Thyroid gland (tissue), 4 donors: ENCODE results near the gene DMXL1. TPM values are rescaled to one million over a fixed set of nuclear protein-coding genes. Genes with fewer than 3 reads are reported as not detected.

Source experiments
- DNase-seq, 2 donors: peaks; one replicate each; pipeline ENCODE4 v3.0.0-alpha.2; 2019
- H3K27ac ChIP-seq, 3 donors: fragments of 200-600 bp; sonication (generic); 1 replicate in 2 of 3; 2 replicates in 1 of 3; pipeline ENCODE4 v1.5.1; 2016 to 2019; ENCODE audit warnings: mild to moderate bottlenecking in 1 of 3, moderate library complexity in 1 of 3
- H3K27me3 ChIP-seq: fragments of 200-600 bp; sonication (generic); one replicate; pipeline ENCODE4 v1.5.1; 2019
- H3K36me3 ChIP-seq, 2 donors: fragments of 200-600 bp; sonication (generic); one replicate each; pipeline ENCODE4 v1.5.1; 2016 to 2019
- H3K4me1 ChIP-seq, 2 donors: fragments of 200-600 bp; sonication (generic); one replicate each; pipeline ENCODE4 v1.5.1; 2017 to 2019
- H3K4me3 ChIP-seq, 3 donors: fragments of 200-600 bp; sonication (generic); replicated peaks in 1 of 3; 1 replicate in 2 of 3; 2 replicates in 1 of 3; pipeline ENCODE4 v1.5.1; 2016; ENCODE audit warnings: mild to moderate bottlenecking in 1 of 3
- H3K9me3 ChIP-seq: fragments of 200-600 bp; sonication (generic); one replicate; pipeline ENCODE4 v1.5.1; 2017
- CTCF ChIP-seq, 6 experiments: fragments of 200-600 bp in 3 of 6; fragments of 450-650 bp in 3 of 6; sonication (generic) in 3 of 6; IDR thresholded peaks; one replicate each; pipeline ENCODE4 v1.5.1; 2016 to 2019; ENCODE audit warnings: antibody characterized with exemption in 6 of 6, mild to moderate bottlenecking in 2 of 6, inconsistent platforms in 1 of 6, moderate library complexity in 1 of 6
- POLR2A ChIP-seq, 2 donors: fragments of 450-650 bp; IDR thresholded peaks; one replicate each; pipeline ENCODE4 v1.6.1; 2017; ENCODE audit warnings: antibody characterized with exemption in 2 of 2, mild to moderate bottlenecking in 2 of 2, moderate library complexity in 1 of 2
- whole genome bisulfite sequencing, 2 donors: methylation state at CpG; one replicate each; pipeline ENCODE4 v1.1.5; 2017; 5-methylcytosine and 5-hydroxymethylcytosine counted together
- intact Hi-C: fragments of 100-400 bp; cut with DNase I; formaldehyde crosslinking; loops from one replicate; pipeline ENCODE4 v1.15.1; 2023
- total RNA-seq, 4 donors: library from RNA; depleted of rRNA; stranded (reverse); fragments of >200 nt; gene quantifications; one replicate each; pipeline ENCODE4 v1.2.3, GENCODE V29; 2016

The DMXL1 gene
- total RNA-seq, 4 donors from 2014 or later, result 90.8 to 158 (median 95.4) TPM

GRCh38 chr5:119080936-119081335, 10.0 kb downstream of the DMXL1 start:
- no peak overlapping the region for H3K4me3 ChIP-seq
- no peaks in the 10 kb centered on the region for H3K36me3 ChIP-seq
- peaks cover 15 to 21% of the 10 kb centered on the region in 2 donors for H3K4me1 ChIP-seq
- H3K27me3 ChIP-seq, result no peaks in the 10 kb centered on the region
- WGBS, 2 donors, result 65 to 78% methylated on average over 1 of the region's 1 CpG
- intact Hi-C loops, result no loop called here
- no peak for DNase-seq
- TF ChIP-seq CTCF (IDR thresholded peaks at IDR 0.05), result no peak
- TF ChIP-seq POLR2A (IDR thresholded peaks at IDR 0.05), result no peak
- H3K27ac ChIP-seq, result no peak overlapping the region
- H3K9me3 ChIP-seq, result no peaks in the 10 kb centered on the region

GRCh38 chr5:119082691-119083090, 11.8 kb downstream of the DMXL1 start:
- Histone ChIP-seq H3K4me3 (no peak overlapping the region), H3K27me3 (no peaks in the 10 kb centered on the region), H3K9me3 (no peaks in the 10 kb centered on the region), H3K36me3 (no peaks in the 10 kb centered on the region), H3K4me1 (peaks cover 8 to 21% of the 10 kb centered on the region in 2 donors), H3K27ac (no peak overlapping the region)
- WGBS, 2 donors, result 94 to 96% methylated on average over 3 of the region's 3 CpGs
- no peak for TF ChIP-seq POLR2A (IDR thresholded peaks at IDR 0.05)
- TF ChIP-seq CTCF (IDR thresholded peaks at IDR 0.05), result no peak
- intact Hi-C loops, result no loop called here
- no peak for DNase-seq

- no peaks in the 10 kb centered on the region for H3K36me3 ChIP-seq
- no peak for DNase-seq
- H3K4me3 ChIP-seq, result no peak overlapping the region
- H3K27me3 ChIP-seq, result no peaks in the 10 kb centered on the region
- H3K4me1 ChIP-seq, result peaks cover 6 to 21% of the 10 kb centered on the region in 2 donors
- 96 to 97% methylated on average over 3 of the region's 3 CpGs for WGBS, 2 donors
- intact Hi-C loops, result no loop called here
- H3K27ac ChIP-seq, result no peak overlapping the region
- TF ChIP-seq POLR2A (IDR thresholded peaks at IDR 0.05) (no peak), CTCF (IDR thresholded peaks at IDR 0.05) (no peak)
- no peaks in the 10 kb centered on the region for H3K9me3 ChIP-seq
These were observed 12.8 kb downstream of the DMXL1 start for GRCh38 chr5:119083679-119084078.

- 57 to 67% methylated on average over 2 of the region's 2 CpGs for WGBS, 2 donors
- intact Hi-C loops, result no loop called here
- Histone ChIP-seq H3K36me3 (no peaks in the 10 kb centered on the region), H3K27ac (no peak overlapping the region), H3K27me3 (no peaks in the 10 kb centered on the region), H3K9me3 (no peaks in the 10 kb centered on the region), H3K4me1 (no peaks in the 10 kb centered on the region), H3K4me3 (no peak overlapping the region)
- no peak for DNase-seq
- no peak for TF ChIP-seq CTCF (IDR thresholded peaks at IDR 0.05)
- no peak for TF ChIP-seq POLR2A (IDR thresholded peaks at IDR 0.05)
These were observed 17.6 kb downstream of the DMXL1 start for GRCh38 chr5:119088438-119088837.

GRCh38 chr5:119095611-119096010, 24.7 kb downstream of the DMXL1 start:
- intact Hi-C loops, result no loop called here
- no peak overlapping the region for H3K27ac ChIP-seq

More at GRCh38 chr5:119095611-119096010, 24.7 kb downstream of the DMXL1 start:
- H3K27me3 ChIP-seq, result no peaks in the 10 kb centered on the region
- TF ChIP-seq POLR2A (IDR thresholded peaks at IDR 0.05), result no peak
- no peak for TF ChIP-seq CTCF (IDR thresholded peaks at IDR 0.05)
- no peaks in the 10 kb centered on the region for H3K36me3 ChIP-seq
- no peak for DNase-seq
- no peaks in the 10 kb centered on the region for H3K9me3 ChIP-seq
- H3K4me3 ChIP-seq, result no peak overlapping the region
- no peaks in the 10 kb centered on the region for H3K4me1 ChIP-seq
